GM12878 (cell line): Measurements from ENCODE around the gene SIKE1. TPM values are rescaled to one million over a fixed set of nuclear protein-coding genes. Genes with fewer than 3 reads are reported as not detected.
A peak's percentile ranks its signal among the peaks of the same experiment; 100 is the strongest.

Experiments
- ATAC-seq: fragments of 200-7000 bp; cut with Tn5 transposase; 3 replicates; pipeline ENCODE4 v1.9.1; 2020; ENCODE audit warnings: mild to moderate bottlenecking, moderate library complexity
- BruUV-seq: library from RNA; stranded (reverse); fragments of 400-500 nt; replicated peaks from 2 replicates; lab custom pipeline; 2021; lab: Mats Ljungman, UMichigan
- CTCF ChIA-PET: fragments of 300-600 bp; sonication (Branson Sonifier 250); formaldehyde crosslinking; extraction: SDS; loops from one replicate; lab custom pipeline; 2021; ENCODE audit warnings: inconsistent platforms; lab: Yijun Ruan, JAX
- POLR2A ChIA-PET: fragments of 350-600 bp; formaldehyde crosslinking; extraction: SDS; loops from one replicate; lab custom pipeline; 2021; ENCODE audit warnings: inconsistent platforms; lab: Charles Lee
- RAD21 ChIA-PET: fragments of 300-600 bp; sonication (Branson Sonifier 250); formaldehyde crosslinking; loops from one replicate; lab custom pipeline; 2023; ENCODE audit warnings: antibody characterized with exemption; ENCODE audit not compliant: unreplicated experiment; lab: Charles Lee
- SMC1A ChIA-PET: fragments of 300-600 bp; sonication (Branson Sonifier 250); formaldehyde crosslinking; loops from one replicate; lab custom pipeline; 2023; ENCODE audit not compliant: unreplicated experiment, uncharacterized antibody; lab: Charles Lee
- DNase-seq: peaks from one replicate; pipeline ENCODE4 v3.0.0-alpha.2; 2011; ENCODE audit warnings: low read depth, low spot score
- FAIRE-seq: peaks from 3 replicates; lab custom pipeline; 2011; peaks lifted over from hg19 to GRCh38; lab: Jason Lieb, UNC
- H2AFZ ChIP-seq: 2 replicates; pipeline ENCODE4 v1.6.0; 2011; ENCODE audit warnings: low read depth, low read length, control low read depth; ENCODE audit not compliant: control insufficient read depth
- H3K27ac ChIP-seq: 2 replicates; pipeline ENCODE4 v1.5.1; 2011; ENCODE audit warnings: control low read depth; ENCODE audit not compliant: control insufficient read depth, insufficient read depth
- H3K27me3 ChIP-seq, 2 experiments: replicated peaks in 1 of 2; 2 replicates each; pipeline versions ENCODE4 v1.6.0 to v1.6.1; 2011; ENCODE audit warnings: low read length in 1 of 2; ENCODE audit not compliant: control insufficient read depth in 2 of 2, insufficient read depth in 2 of 2
- H3K36me3 ChIP-seq, 2 experiments: 2 replicates each; pipeline ENCODE4 v1.5.1; 2011; ENCODE audit warnings: low read length in 1 of 2; ENCODE audit not compliant: control insufficient read depth in 2 of 2, insufficient read depth in 2 of 2
- H3K4me1 ChIP-seq: 2 replicates; pipeline ENCODE4 v1.6.1; 2011; ENCODE audit warnings: mild to moderate bottlenecking, low read length, moderate library complexity, mixed read lengths; ENCODE audit not compliant: control insufficient read depth, insufficient read depth
- H3K4me2 ChIP-seq: 2 replicates; pipeline ENCODE4 v1.6.0; 2011; ENCODE audit warnings: control low read depth; ENCODE audit not compliant: control insufficient read depth, insufficient read depth
- H3K4me3 ChIP-seq: fragments of 200-600 bp; sonication (generic); 2 replicates; pipeline ENCODE4 v1.5.1; 2016
- H3K79me2 ChIP-seq: 2 replicates; pipeline ENCODE4 v1.6.0; 2011; ENCODE audit warnings: low read length; ENCODE audit not compliant: control insufficient read depth, insufficient read depth
- H3K9ac ChIP-seq: 2 replicates; pipeline ENCODE4 v1.8.0; 2011; ENCODE audit warnings: low read length, control low read depth, mixed read lengths; ENCODE audit not compliant: control insufficient read depth, insufficient read depth
- H3K9me3 ChIP-seq: replicated peaks from 3 replicates; pipeline ENCODE4 v1.5.1; 2011; ENCODE audit warnings: mild to moderate bottlenecking, low read length; ENCODE audit not compliant: control insufficient read depth, insufficient read depth
- H4K20me1 ChIP-seq: 2 replicates; pipeline ENCODE4 v1.6.0; 2011; ENCODE audit not compliant: control insufficient read depth, insufficient read depth
- BRCA1 ChIP-seq: IDR thresholded peaks from 2 replicates; pipeline ENCODE4 v1.6.1; 2011; ENCODE audit warnings: low read depth, low read length, improper control_type of control experiment
- RAD51 ChIP-seq: fragments of 450-650 bp; IDR thresholded peaks from 2 replicates; pipeline ENCODE4 v1.6.1; 2016; ENCODE audit warnings: moderate library complexity, mild to moderate bottlenecking, inconsistent platforms
- TAF1 ChIP-seq: IDR thresholded peaks from 2 replicates; pipeline ENCODE4 v1.6.1; 2011; ENCODE audit warnings: mild to moderate bottlenecking, low read depth, low read length, borderline replicate concordance
- YBX1 ChIP-seq: fragments of 450-650 bp; IDR thresholded peaks from 2 replicates; pipeline ENCODE4 v1.6.1; 2016; ENCODE audit warnings: antibody characterized with exemption
- WGBS: methylation state at CpG from one replicate; pipeline ENCODE4 v1.1.6; 2016; ENCODE audit warnings: low lambda C conversion rate; ENCODE audit not compliant: insufficient replicate concordance, insufficient coverage; ENCODE audit errors: missing lambda C conversion rate; 5-methylcytosine and 5-hydroxymethylcytosine counted together
- in situ Hi-C: fragments of 300-500 bp; cut with MboI; formaldehyde crosslinking; loops from 9 replicates; pipeline ENCODE4 v1.14.3; 2018; ENCODE audit warnings: mixed read lengths
- intact Hi-C: fragments of 100-400 bp; cut with micrococcal nuclease; formaldehyde crosslinking; loops from one replicate; pipeline ENCODE4 v1.14.2; 2022; ENCODE audit not compliant: unreplicated experiment
- polyA plus RNA-seq, 11 experiments: library from polyadenylated mRNA; depleted of rRNA in 4 of 11; unstranded in 6 of 11; stranded (reverse) in 5 of 11; fragments of >200 nt; fragmentation: Nextera tagmentation in 4 of 11; fragmentation: Illumina TruSeq in 1 of 11; extraction: Ambion mirVana in 4 of 11; extraction: Trizol in 1 of 11; gene quantifications; 1 replicate in 1 of 11; 2 replicates in 10 of 11; pipeline versions ENCODE4 v1.2.1 to v1.2.3, GENCODE V29; 2011 to 2016; ENCODE audit warnings: inconsistent platforms in 2 of 11, missing spikeins in 2 of 11, low read depth in 1 of 11
- total RNA-seq, 4 experiments: library from RNA; depleted of rRNA in 3 of 4; stranded (reverse); fragments of >200 nt in 3 of 4; fragmentation: Illumina TruSeq in 1 of 4; extraction: Trizol in 1 of 4; gene quantifications; 2 replicates each; pipeline versions ENCODE4 v1.2.1 to v1.2.3, GENCODE V29; 2013 to 2021
- TF ChIP-seq, protein P1 (sequence below): fragments of 150-350 bp; IDR thresholded peaks from 2 replicates; pipeline ENCODE4 v1.6.1; 2016; ENCODE audit warnings: low read depth, low read length

Gene SIKE1
- total and polyA plus RNA-seq, 10 of the 15 experiments (the other 5 are each of a cell fraction or from before 2014, with no cell fraction given): 10.4 to 67.0 (median 45.5) TPM

DNA sequence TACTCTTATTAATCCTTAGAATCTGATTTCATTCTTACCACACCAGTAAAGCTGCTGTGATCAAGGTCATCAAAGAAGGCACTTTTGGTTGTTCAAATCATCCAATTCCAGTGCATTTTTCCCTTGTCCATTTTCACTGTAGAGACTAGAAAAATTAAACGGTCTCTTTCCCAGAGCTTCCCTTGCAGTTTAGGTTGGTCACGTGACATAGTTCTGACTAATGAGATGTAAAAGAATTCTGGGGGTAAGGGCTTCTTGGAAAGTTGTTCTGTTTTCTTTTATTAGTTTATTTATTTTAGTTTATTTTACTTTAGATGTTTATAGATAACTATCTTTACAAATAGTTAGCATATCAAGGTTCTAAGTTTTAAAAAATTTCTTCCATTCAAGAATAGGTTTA, 39.9 kb upstream of the SIKE1 start:
- FAIRE-seq (no peak), ATAC-seq (no peak), DNase-seq (no peak)
- TF ChIP-seq TAF1: no peak
- TF ChIP-seq, protein P1, sequence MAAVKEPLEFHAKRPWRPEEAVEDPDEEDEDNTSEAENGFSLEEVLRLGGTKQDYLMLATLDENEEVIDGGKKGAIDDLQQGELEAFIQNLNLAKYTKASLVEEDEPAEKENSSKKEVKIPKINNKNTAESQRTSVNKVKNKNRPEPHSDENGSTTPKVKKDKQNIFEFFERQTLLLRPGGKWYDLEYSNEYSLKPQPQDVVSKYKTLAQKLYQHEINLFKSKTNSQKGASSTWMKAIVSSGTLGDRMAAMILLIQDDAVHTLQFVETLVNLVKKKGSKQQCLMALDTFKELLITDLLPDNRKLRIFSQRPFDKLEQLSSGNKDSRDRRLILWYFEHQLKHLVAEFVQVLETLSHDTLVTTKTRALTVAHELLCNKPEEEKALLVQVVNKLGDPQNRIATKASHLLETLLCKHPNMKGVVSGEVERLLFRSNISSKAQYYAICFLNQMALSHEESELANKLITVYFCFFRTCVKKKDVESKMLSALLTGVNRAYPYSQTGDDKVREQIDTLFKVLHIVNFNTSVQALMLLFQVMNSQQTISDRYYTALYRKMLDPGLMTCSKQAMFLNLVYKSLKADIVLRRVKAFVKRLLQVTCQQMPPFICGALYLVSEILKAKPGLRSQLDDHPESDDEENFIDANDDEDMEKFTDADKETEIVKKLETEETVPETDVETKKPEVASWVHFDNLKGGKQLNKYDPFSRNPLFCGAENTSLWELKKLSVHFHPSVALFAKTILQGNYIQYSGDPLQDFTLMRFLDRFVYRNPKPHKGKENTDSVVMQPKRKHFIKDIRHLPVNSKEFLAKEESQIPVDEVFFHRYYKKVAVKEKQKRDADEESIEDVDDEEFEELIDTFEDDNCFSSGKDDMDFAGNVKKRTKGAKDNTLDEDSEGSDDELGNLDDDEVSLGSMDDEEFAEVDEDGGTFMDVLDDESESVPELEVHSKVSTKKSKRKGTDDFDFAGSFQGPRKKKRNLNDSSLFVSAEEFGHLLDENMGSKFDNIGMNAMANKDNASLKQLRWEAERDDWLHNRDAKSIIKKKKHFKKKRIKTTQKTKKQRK: no peak
- TF ChIP-seq YBX1: no peak
- no peak for TF ChIP-seq BRCA1
- peak; percentile 37; the same call in 1 of the 2 replicates for TF ChIP-seq RAD51
- no TSS peak for BruUV-seq
- in situ Hi-C loops (no loop called here), intact Hi-C loops (no loop called here)
- Histone ChIP-seq H3K79me2 (no peaks in the 10 kb centered on the region), H3K9ac (no peak overlapping the region), H3K9me3 (no peaks in the 10 kb centered on the region; the same call in 2 of the 3 replicates), H3K27ac (no peak overlapping the region), H2AFZ (no peak overlapping the region), H3K4me1 (no peaks in the 10 kb centered on the region), H3K4me3 (no peak overlapping the region), H4K20me1 (no peaks in the 10 kb centered on the region), H3K36me3 (no peaks in the 10 kb centered on the region), H3K4me2 (no peak overlapping the region), H3K27me3 (no peaks in the 10 kb centered on the region)
- SMC1A ChIA-PET: no interaction called here
- 64% methylated on average over 2 of the region's 2 CpGs for WGBS
- POLR2A ChIA-PET: no interaction called here
- CTCF ChIA-PET: no interaction called here
- RAD21 ChIA-PET: no interaction called here
